ENCODE data around the gene JAM3. TPM values are rescaled to one million over a fixed set of nuclear protein-coding genes. Genes with fewer than 3 reads are reported as not detected.
A peak's percentile ranks its signal among the peaks of the same experiment; 100 is the strongest.

Gene JAM3
- total RNA-seq, 1 experiment from 2014 or later, result 155 TPM

DNA sequence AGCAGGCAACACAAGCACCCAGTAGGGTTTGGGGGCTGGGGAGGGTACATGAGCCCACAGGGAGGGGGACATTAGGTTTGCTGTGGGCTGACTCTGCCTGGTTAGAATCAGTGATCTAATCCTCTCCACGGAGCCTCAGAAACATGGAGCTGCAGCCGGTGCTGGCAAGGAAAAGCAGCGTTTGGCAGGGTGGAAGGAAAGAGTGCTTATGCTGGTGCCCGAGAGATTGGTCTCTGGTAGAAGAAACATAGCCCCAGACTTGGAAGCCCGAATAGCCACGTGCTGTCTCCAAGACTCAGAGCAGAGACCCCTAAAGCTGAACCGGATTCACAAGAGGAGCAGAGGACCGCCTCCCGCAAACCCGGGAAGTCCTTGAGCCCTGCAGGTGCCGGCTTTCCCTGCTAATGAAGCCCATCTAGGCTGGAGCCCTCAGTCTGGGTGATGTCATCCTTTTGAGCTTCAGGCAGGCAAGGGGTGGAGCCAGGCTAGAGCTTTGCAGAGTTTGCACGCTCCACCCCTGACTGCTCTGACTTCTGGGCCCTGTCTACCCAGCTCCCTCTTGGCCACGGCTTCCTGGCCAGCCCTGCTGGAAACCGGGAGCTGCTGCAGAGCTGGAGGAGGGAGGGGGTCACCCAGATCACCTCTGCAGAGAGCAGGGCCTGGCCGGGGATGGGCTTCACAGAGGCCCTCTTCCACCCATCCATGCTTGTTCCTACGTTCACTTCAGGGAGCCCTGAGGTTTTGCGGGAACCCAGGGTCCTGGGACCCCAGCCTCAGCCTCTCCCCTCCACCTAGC, 35.0 kb upstream of the JAM3 start:
- Histone ChIP-seq H3K27me3 (peaks cover 2% of the 10 kb centered on the region; the same call in 1 of the 2 replicates), H3K36me3 (no peaks in the 10 kb centered on the region), H3K9me3 (replicated peaks) (no peaks in the 10 kb centered on the region), H3K27ac (no peak overlapping the region), H3K4me3 (no peak overlapping the region), H3K4me1 (peaks cover 17% of the 10 kb centered on the region)
- peak; percentile 74 to 83 for DNase-seq

DNA sequence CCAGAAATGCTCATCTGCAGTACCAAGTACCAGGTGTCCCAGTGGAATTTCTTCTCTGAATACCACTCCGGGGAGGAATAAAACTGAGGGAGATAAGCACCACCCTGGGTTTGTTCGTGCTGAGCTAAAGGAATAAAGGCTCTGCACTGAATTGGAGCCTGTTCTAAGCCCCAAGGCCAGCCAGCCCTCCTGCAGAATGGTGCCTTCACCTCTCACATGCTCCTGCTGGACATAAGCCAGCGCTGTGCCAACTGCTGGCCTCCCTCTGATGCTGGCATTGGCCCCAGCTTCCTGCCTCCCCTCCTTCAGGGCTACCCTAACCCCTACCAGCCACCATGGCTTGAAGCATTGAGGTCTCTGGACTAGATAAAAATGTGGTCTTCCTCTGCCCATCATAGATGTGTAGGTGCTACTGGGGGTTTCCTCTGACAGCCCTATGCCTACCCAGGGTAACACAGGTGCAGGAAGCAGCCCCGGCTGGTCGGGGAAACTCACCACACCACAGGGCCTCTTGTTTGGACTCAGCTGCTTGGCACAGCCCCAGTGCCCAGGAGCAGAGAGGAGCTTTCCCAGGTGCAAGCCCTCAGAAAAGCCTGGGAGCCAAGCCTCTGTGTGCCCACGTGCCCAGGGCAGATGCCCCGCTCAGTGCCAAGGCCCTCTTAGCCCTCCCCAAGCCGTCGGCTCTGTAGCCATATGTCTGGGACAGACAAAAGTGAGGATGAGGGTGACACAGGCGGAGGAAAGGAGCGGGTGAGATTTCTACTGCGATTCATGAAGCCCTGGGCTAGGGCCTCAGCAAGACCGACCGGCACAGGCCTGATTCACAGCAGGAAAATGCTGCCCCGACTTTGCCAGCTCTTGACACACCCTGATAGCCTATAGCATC, 34.1 kb upstream of the JAM3 start:
- peaks cover 2% of the 10 kb centered on the region; the same call in 1 of the 2 replicates for H3K27me3 ChIP-seq
- no peaks in the 10 kb centered on the region for H3K9me3 ChIP-seq (replicated peaks)
- peaks cover 26% of the 10 kb centered on the region for H3K4me1 ChIP-seq
- no peak overlapping the region for H3K27ac ChIP-seq
- no peak overlapping the region for H3K4me3 ChIP-seq
- no peak for DNase-seq
- no peaks in the 10 kb centered on the region for H3K36me3 ChIP-seq

DNA sequence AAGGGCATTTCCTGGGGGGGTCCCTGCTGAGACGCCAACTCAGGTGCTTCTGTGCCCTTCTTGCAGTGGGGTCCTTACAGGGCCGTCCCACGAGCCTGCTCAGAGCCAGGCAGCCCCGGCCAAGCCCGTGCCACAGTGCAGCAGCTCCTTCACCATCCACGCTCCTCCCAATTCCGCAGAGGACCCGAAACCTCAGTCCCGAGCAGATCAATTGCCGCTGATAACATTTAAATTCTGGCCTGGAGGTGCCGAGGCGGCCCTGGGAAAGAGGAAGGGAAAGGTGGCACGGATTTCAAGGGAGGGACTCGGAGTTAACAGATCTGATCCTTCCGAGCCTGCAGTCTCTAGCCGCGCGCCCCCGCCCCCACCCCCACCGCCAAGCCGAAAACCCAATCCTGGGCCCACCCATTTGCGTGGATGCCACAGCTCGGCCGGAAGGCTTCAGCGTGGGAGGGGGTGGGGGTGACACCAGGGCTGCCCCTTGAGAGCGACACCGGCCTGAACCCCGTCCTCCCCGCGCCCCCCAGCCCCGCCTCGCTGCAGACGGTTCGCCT, 32.3 kb upstream of the JAM3 start:
- H3K4me1 ChIP-seq, result peaks cover 27% of the 10 kb centered on the region
- H3K4me3 ChIP-seq, result no peak overlapping the region; the same call in 1 of the 2 replicates
- peaks cover 2% of the 10 kb centered on the region; the same call in 1 of the 2 replicates for H3K27me3 ChIP-seq
- H3K27ac ChIP-seq, result no peak overlapping the region
- no peaks in the 10 kb centered on the region for H3K36me3 ChIP-seq
- no peak for DNase-seq
- H3K9me3 ChIP-seq (replicated peaks), result no peaks in the 10 kb centered on the region

DNA sequence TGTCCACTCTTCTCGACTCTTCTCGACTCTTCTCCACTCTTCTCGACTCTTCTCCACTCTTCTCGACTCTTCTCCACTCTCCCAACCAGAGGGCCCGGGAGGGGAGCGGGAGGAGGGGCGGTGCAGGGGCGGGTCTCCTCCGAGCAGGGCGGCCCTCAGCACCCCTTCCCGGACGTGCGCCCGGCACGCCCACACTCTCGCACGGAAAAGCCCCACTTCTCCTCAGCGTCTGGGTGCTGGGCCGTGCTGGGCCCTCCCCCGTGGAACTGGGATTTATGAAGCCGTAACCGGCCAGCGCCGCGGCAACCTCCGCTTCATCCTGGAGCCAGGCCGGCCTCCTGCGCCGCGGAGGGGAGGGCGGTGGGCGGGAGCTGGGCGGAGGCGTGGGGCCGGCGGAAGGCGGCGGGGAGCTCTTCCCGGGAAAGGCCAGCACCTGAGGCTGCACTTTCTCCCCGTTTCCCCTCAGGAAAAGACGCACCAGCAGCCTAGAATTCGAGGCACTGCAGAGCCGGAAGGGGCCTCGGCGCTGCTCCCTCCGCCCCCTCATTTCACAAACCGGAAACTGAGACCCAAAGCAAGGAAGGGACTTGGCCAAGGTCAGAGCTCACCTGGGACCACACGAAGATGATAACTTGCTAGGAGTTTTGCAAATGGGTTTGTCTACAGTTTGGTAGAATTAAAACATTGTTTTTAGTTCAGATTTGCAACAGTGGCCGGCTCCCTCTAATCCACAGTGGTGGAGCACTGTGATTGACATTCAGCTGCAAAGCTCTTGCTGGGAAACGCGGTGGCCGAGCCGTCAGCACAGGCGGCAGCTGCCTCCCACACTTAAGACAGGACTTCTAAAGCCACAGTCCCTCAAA, 31.6 kb upstream of the JAM3 start:
- H3K4me3 ChIP-seq, result peak overlapping the region; percentile 62
- no peak overlapping the region for H3K27ac ChIP-seq
- H3K36me3 ChIP-seq, result no peaks in the 10 kb centered on the region
- H3K27me3 ChIP-seq, result no peaks in the 10 kb centered on the region
- H3K9me3 ChIP-seq (replicated peaks), result no peaks in the 10 kb centered on the region
- DNase-seq, result peak; percentile 43 to 55
- H3K4me1 ChIP-seq, result peaks cover 27% of the 10 kb centered on the region

DNA sequence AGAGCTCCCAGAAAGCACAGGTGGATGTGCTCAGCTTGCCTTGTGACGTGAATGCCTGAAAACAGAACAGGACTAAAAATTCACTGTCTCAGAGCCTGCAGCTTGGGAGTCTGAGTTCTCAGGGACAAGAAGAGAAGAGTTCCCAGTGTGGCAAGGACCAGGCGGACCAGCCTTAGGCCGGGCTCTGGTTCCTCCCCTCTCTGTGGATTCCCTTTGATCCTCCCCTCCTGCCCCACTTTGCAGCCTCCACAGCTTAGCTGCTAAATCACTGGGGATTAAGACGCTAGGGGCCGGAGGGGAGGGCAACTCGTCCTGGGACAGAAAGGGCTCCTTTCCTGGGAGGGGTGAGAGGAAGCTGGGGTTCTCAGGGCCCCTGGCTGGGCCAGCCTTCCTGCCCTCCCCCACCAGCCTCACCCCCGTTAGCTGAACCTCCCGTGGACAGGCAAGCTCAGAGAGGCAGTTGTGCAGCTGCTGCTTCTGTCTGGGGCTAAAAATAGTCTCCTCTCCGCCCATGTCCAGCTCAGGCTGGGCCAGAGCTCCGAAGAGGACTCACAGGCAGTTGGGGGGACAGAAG, 29.9 kb upstream of the JAM3 start:
- no peak overlapping the region for H3K27ac ChIP-seq
- peak overlapping the region; percentile 8; the same call in 1 of the 2 replicates for H3K4me3 ChIP-seq
- no peaks in the 10 kb centered on the region for H3K9me3 ChIP-seq (replicated peaks)
- no peaks in the 10 kb centered on the region for H3K27me3 ChIP-seq
- H3K36me3 ChIP-seq, result no peaks in the 10 kb centered on the region
- peaks cover 24% of the 10 kb centered on the region for H3K4me1 ChIP-seq
- DNase-seq, result peak; percentile 68 to 76

DNA sequence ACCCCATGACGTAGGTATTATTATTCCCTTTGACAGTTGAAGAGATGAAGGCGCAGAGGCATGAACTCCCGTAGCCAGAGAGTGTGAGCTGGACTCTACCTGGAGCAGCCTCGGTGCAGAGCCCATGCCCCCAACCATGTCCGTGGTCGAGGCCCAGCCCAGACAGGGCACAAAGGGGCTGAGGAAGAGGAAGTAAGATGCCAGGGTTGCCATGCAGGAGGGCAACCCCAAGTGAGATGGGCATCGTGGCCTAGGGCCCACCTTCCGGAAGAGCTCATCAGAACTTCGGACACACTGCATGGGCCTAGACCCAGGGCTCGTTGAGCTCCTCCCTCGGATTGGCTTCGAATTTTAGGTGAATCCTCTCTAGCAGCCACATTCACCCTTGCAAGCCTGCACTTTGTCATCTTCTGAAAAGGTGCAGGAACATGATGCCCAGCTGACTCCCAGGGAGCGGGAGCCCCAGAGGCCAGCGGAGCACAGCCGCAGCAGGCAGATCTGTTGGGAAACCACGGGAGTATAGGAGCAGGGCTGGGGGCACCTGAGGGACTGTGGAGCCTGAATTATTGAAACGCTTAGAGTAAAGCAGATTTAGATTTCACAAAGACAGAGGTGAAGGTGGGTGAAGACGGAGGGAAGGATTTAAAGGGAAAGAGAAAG, 29.0 kb upstream of the JAM3 start:
- H3K4me1 ChIP-seq, result peaks cover 23% of the 10 kb centered on the region
- H3K27me3 ChIP-seq, result no peaks in the 10 kb centered on the region
- no peak for DNase-seq
- H3K36me3 ChIP-seq, result no peaks in the 10 kb centered on the region
- H3K9me3 ChIP-seq (replicated peaks), result no peaks in the 10 kb centered on the region
- H3K27ac ChIP-seq, result no peak overlapping the region
- H3K4me3 ChIP-seq, result no peak overlapping the region

DNA sequence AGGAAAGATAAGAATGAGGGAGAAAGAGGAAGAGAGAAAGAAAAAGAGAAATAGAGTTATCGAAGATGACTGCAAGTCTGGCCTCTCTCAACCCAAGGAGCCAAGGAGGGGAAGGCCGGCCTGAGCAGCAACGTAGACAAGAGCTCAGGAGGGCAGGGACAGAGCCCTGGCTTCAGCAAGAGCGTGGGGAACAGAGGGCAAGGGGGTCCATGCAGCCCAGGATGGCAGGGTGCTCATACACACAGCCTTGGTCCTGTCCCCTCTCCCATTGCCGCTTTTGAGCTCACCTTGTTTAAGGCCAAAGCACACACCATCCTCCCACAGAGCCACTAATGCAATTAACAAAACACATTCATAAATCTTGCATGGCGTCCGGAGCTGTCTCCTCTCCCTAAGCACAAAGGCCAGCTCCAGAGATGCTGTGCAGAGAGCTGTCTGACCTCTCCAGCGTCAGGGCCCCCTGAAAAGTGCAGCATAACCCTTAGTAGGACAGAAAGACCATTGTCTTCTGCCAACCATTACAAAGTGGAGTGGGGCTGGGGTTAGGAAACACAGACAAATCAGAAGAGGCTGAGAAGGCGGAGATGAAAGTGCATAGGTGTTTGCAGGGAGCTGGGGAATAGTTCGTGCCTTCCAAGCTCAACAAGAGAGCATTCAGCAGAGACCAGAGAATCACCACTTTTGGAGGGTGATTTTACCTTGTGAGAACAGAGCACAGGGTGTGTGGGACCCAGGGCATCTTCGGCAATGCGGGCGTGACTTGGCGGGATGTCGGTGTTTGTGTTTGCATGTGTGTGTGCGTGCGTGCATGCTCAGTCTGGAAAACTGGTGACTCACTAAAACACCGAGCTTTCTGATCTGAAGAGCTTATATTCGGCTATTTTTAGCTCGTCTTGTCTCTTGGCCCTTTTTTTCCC, 28.2 kb upstream of the JAM3 start:
- Histone ChIP-seq H3K27ac (no peak overlapping the region), H3K4me3 (no peak overlapping the region), H3K27me3 (no peaks in the 10 kb centered on the region), H3K9me3 (replicated peaks) (no peaks in the 10 kb centered on the region), H3K4me1 (peaks cover 30% of the 10 kb centered on the region), H3K36me3 (no peaks in the 10 kb centered on the region)
- DNase-seq, result no peak

DNA sequence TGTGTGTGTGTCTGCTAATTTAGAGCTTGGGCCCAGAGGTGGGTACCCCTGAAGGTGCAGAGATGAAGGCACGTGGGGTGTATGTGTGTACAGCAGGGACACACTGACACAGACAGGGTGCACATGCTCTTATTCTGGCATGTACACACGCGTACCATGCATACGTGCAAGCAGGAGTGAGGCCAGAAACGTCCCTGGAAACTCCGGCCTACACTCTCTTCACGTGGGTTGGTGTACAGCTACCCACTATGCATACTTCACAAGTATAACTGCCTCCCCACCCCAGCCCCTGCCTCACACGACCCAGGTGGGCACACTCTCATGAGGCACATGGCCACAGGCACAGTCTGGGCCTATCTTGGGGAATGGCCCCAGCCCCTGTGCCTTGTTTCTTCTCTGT, 27.5 kb upstream of the JAM3 start:
- Histone ChIP-seq H3K27me3 (no peaks in the 10 kb centered on the region), H3K4me1 (peaks cover 30% of the 10 kb centered on the region), H3K27ac (no peak overlapping the region)

DNA sequence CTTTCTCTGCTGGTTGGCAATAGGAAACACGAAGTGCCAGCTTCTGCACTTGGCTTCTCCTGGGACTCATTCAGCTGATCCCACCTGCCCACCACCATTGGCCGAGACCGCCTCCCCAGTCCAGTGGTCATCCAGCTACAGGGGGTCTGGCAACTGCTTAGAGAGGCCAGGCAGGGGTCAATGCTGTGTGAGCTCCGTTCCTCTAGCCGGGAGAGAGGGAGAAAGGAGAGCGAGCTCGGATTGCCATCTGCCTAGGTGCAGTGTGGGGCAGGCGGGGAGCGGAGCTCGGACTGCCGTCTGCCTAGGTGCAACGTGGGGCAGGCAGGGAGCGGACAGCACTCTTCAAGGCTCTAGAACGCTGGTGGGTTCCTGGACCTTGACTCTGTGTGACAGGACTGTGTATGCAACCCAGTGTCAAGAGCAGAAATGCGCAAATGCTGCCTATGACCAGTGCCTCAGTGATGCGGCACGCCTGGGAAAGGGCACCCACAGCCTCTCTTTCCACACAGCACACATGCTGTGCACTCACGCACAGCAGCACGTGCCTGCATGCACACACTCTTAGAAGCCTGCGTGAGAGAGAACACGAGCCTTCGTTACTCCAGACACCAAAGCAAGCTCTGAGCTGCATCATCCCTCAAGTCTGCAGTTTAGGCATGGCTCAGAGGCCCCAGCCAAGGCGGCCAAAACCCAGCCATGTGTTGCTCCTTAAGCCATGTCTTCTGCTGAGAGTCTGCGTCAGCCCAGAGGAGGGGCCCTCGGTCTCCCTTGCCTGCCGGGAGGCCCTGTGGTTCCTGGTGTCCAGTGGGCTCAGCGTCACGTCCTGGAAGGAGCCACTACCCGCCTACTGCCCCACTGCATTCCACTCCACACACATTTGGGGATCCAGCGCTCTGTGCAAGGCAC, 26.8 kb upstream of the JAM3 start:
- H3K4me1 ChIP-seq, result peaks cover 30% of the 10 kb centered on the region
- H3K9me3 ChIP-seq (replicated peaks), result no peaks in the 10 kb centered on the region
- no peak overlapping the region for H3K27ac ChIP-seq
- H3K36me3 ChIP-seq, result no peaks in the 10 kb centered on the region
- H3K27me3 ChIP-seq, result no peaks in the 10 kb centered on the region
- DNase-seq, result no peak
- no peak overlapping the region for H3K4me3 ChIP-seq

More for the DNA sequence above, 27.5 kb upstream of the JAM3 start:
- H3K9me3 ChIP-seq (replicated peaks), result no peaks in the 10 kb centered on the region
- no peaks in the 10 kb centered on the region for H3K36me3 ChIP-seq
- H3K4me3 ChIP-seq, result no peak overlapping the region
- DNase-seq, result no peak

DNA sequence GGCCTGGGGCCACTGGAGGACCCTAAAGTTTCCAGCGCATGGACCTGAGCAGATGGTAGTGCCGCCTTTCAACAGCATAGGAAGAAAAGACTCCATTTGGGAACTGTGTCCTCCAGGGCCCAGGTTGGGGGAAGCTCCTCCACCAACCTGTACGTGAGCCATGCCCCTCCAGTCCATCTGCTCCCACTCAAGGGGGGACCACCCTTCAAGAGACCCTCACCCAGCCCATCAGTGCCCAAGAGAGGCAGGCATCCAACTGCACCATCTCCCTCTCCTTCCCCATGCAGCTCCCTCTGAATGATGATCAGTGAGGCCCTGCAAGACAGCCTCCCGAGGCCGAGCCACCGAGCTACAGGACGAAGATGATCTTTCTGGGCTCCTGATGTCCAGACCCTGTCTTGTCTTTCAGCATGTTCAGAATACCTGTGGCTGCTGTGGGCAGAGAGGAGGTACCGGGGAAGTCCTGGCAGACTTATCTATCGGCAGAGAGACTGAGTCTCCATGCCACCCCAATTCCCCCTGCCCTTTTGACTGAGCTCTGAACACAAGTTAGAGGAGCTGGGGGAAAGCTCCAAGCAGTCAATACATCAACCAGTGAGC, 25.0 kb upstream of the JAM3 start:
- no peaks in the 10 kb centered on the region for H3K36me3 ChIP-seq
- peaks cover 21% of the 10 kb centered on the region for H3K4me1 ChIP-seq
- no peaks in the 10 kb centered on the region for H3K27me3 ChIP-seq
- H3K4me3 ChIP-seq, result no peak overlapping the region
- H3K27ac ChIP-seq, result no peak overlapping the region
- DNase-seq, result no peak
- H3K9me3 ChIP-seq (replicated peaks), result no peaks in the 10 kb centered on the region

DNA sequence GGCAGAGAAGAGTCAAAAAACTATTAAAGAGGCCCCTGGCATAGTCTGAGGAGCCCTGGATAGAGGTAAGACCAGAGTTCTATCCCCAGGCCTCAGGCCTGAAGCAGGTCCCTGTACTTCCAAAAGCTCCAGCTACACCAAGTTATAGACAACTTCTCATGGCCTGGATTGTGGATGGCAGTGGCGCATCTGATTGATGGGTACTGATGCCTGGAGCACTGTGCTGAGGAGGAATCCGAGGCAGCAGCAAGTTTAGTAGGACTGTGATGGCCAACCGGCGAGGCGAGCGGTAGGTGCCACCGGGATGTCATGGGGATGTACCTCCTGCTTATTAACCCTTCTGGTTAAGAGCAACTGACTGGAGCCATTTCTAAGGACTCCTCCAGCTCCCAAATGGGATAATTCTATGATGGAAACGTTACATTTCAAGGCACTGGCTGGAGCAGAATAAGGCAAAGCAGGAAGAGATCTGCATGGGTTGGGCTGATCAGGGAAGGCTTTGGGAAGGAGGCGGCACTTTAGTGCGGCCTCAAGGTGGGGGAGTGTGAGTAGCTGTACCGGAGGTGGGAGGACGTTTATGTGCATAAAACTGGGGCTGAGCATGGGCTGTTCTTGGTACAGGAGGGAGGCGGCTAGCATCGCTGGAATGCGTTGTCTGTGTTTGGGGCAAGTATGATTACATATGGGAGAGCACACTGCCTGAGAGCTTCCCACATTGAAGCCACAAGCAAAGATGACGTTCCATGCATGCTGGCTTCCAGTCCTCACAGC, 24.2 kb upstream of the JAM3 start:
- H3K36me3 ChIP-seq, result no peaks in the 10 kb centered on the region
- no peaks in the 10 kb centered on the region for H3K9me3 ChIP-seq (replicated peaks)
- no peaks in the 10 kb centered on the region for H3K27me3 ChIP-seq
- peaks cover 13% of the 10 kb centered on the region for H3K4me1 ChIP-seq
- no peak overlapping the region for H3K27ac ChIP-seq
- no peak overlapping the region for H3K4me3 ChIP-seq
- no peak for DNase-seq

Data from SJCRH30 (cell line).